Fibroblast of upper back skin (primary cell): ENCODE measurements around the gene TMEM86B.

Experiments used
- DNase-seq: peaks from one replicate; pipeline ENCODE4 v3.0.0-alpha.2; 2013

TMEM86B gene

GRCh38 chr19:55228403-55229031 lies at the start of gene TMEM86B:
TSS of gene TMEM86B (minus strand) at chr19:55228763. CDS start at chr19:55228741, 22 bp downstream.
- DNase-seq = no peak

- no peak for DNase-seq
Observed at GRCh38 chr19:55277494-55277893, 48.9 kb upstream of the TMEM86B start.

GRCh38 chr19:55276720-55277430 lies 48.3 kb upstream of the TMEM86B start:
- no peak for DNase-seq

- DNase-seq = no peak
Observed at GRCh38 chr19:55275851-55276719, 47.5 kb upstream of the TMEM86B start.

GRCh38 chr19:55273978-55274707 lies 45.6 kb upstream of the TMEM86B start:
- DNase-seq = no peak

GRCh38 chr19:55272142-55272541 lies 43.6 kb upstream of the TMEM86B start:
- no peak for DNase-seq

- DNase-seq = no peak
Observed at GRCh38 chr19:55270172-55270942, 41.8 kb upstream of the TMEM86B start.

GRCh38 chr19:55269299-55269698 lies 40.7 kb upstream of the TMEM86B start:
- no peak for DNase-seq

- no peak for DNase-seq
Observed at GRCh38 chr19:55266840-55267239, 38.3 kb upstream of the TMEM86B start.

GRCh38 chr19:55266404-55266803 lies 37.8 kb upstream of the TMEM86B start:
- DNase-seq = no peak

- no peak for DNase-seq
Observed at GRCh38 chr19:55265723-55266386, 37.3 kb upstream of the TMEM86B start.

GRCh38 chr19:55265173-55265572 lies 36.6 kb upstream of the TMEM86B start:
- no peak for DNase-seq

- DNase-seq = no peak
Observed at GRCh38 chr19:55264531-55264930, 36.0 kb upstream of the TMEM86B start.

- DNase-seq = no peak
Observed at GRCh38 chr19:55262359-55262758, 33.8 kb upstream of the TMEM86B start.

- DNase-seq = no peak
Observed at GRCh38 chr19:55261671-55262126, 33.1 kb upstream of the TMEM86B start.

- no peak for DNase-seq
Observed at GRCh38 chr19:55259540-55260210, 31.1 kb upstream of the TMEM86B start.

- peak; percentile 100 for DNase-seq
Observed at GRCh38 chr19:55258828-55259539, 30.4 kb upstream of the TMEM86B start, which contains the start of gene PPP6R1. TSS of gene PPP6R1 (minus strand) at chr19:55259017. CDS start at chr19:55247103, 11,914 bp downstream.

GRCh38 chr19:55258476-55258827 lies 29.9 kb upstream of the TMEM86B start:
- DNase-seq = no peak

- no peak for DNase-seq
Observed at GRCh38 chr19:55257461-55258420, 29.2 kb upstream of the TMEM86B start.
